B cell (primary cell): Measurements from ENCODE around the gene BEGAIN. TPM values are rescaled to one million over a fixed set of nuclear protein-coding genes. Genes with fewer than 3 reads are reported as not detected.

Source experiments
- ATAC-seq: fragments of 200-7000 bp; cut with Tn5 transposase; one replicate; pipeline ENCODE4 v1.10.0; 2021; ENCODE audit warnings: low read depth, mild to moderate bottlenecking, moderate number of reproducible peaks, moderate library complexity
- CTCF ChIA-PET: fragments of 350-600 bp; sonication (Branson Sonifier 250); formaldehyde crosslinking; loops from one replicate; lab custom pipeline; 2021; ENCODE audit warnings: antibody characterized with exemption, inconsistent platforms; lab: Charles Lee
- POLR2A ChIA-PET: fragments of 350-600 bp; sonication (Branson Sonifier 250); formaldehyde crosslinking; loops from one replicate; lab custom pipeline; 2021; ENCODE audit warnings: antibody characterized with exemption; lab: Charles Lee
- DNase-seq: peaks from one replicate; pipeline ENCODE4 v3.0.0; 2013
- H2AFZ ChIP-seq: 2 replicates; pipeline ENCODE4 v1.6.1; 2012; ENCODE audit warnings: mild to moderate bottlenecking, low read depth, low read length; ENCODE audit not compliant: insufficient read depth, poor library complexity, severe bottlenecking
- H3K27ac ChIP-seq, 2 donors: 1 replicate in 1 of 2; 2 replicates in 1 of 2; pipeline ENCODE4 v1.5.1; 2012 to 2013; ENCODE audit warnings: low read length in 2 of 2, mild to moderate bottlenecking in 2 of 2, moderate library complexity in 1 of 2
- H3K27me3 ChIP-seq, 4 experiments: fragments of 200-600 bp in 1 of 4; sonication (generic) in 1 of 4; replicated peaks in 1 of 4; 1 replicate in 2 of 4; 2 replicates in 2 of 4; pipeline versions ENCODE4 v1.6.1 to v1.7.0; 2013 to 2016; ENCODE audit warnings: low read length in 3 of 4, mild to moderate bottlenecking in 2 of 4, mixed read lengths in 1 of 4, moderate library complexity in 1 of 4; ENCODE audit not compliant: insufficient read depth in 4 of 4, control insufficient read depth in 3 of 4; ENCODE audit errors: control extremely low read depth in 1 of 4
- H3K36me3 ChIP-seq, 2 experiments: replicated peaks in 1 of 2; 1 replicate in 1 of 2; 2 replicates in 1 of 2; pipeline versions ENCODE4 v1.6.1 to v1.7.1; 2013; ENCODE audit warnings: low read length in 1 of 2; ENCODE audit not compliant: insufficient read depth in 2 of 2, control insufficient read depth in 1 of 2; ENCODE audit errors: control extremely low read depth in 1 of 2, extremely low read depth in 1 of 2
- H3K4me1 ChIP-seq, 2 donors: fragments of 200-600 bp in 1 of 2; sonication (generic) in 1 of 2; 1 replicate in 1 of 2; 2 replicates in 1 of 2; pipeline versions ENCODE4 v1.5.1 to v1.6.1; 2013 to 2017; ENCODE audit warnings: low read length in 2 of 2; ENCODE audit not compliant: control insufficient read depth in 2 of 2, insufficient read depth in 2 of 2
- H3K4me2 ChIP-seq: replicated peaks from 2 replicates; pipeline ENCODE3; 2012; ENCODE audit warnings: mild to moderate bottlenecking, low read depth, low read length; ENCODE audit not compliant: poor library complexity, severe bottlenecking
- H3K4me3 ChIP-seq, 5 experiments: fragments of 200-600 bp in 1 of 5; sonication (generic) in 1 of 5; 1 replicate in 3 of 5; 2 replicates in 2 of 5; pipeline versions ENCODE4 v1.5.1 to v1.7.0; 2011 to 2016; ENCODE audit warnings: low read length in 4 of 5, mild to moderate bottlenecking in 4 of 5, low read depth in 2 of 5, control low read depth in 1 of 5, moderate library complexity in 1 of 5; ENCODE audit not compliant: insufficient read depth in 1 of 5; ENCODE audit errors: control extremely low read depth in 1 of 5, extremely low read depth in 1 of 5
- H3K79me2 ChIP-seq: fragments of 200-600 bp; sonication (generic); one replicate; pipeline ENCODE4 v1.6.0; 2016; ENCODE audit warnings: low read length; ENCODE audit not compliant: control insufficient read depth, insufficient read depth
- H3K9ac ChIP-seq: fragments of 200-600 bp; sonication (generic); 2 replicates; pipeline ENCODE4 v1.6.1; 2017; ENCODE audit warnings: mild to moderate bottlenecking, low read length, moderate library complexity
- H3K9me3 ChIP-seq, 3 donors: one replicate each; pipeline versions ENCODE4 v1.6.1 to v1.7.1; 2013; ENCODE audit warnings: low read length in 2 of 3; ENCODE audit not compliant: control insufficient read depth in 2 of 3, insufficient read depth in 1 of 3; ENCODE audit errors: control extremely low read depth in 1 of 3
- H4K20me1 ChIP-seq: 2 replicates; pipeline ENCODE4 v1.6.0; 2012; ENCODE audit warnings: mild to moderate bottlenecking, low read length; ENCODE audit not compliant: insufficient read depth, control insufficient read depth, poor library complexity, severe bottlenecking
- H3K27ac Mint-ChIP-seq: one replicate; pipeline ENCODE4 v1.8.0; 2021; ENCODE audit warnings: mixed read lengths
- H3K27me3 Mint-ChIP-seq: one replicate; pipeline ENCODE4 v1.8.0; 2021; ENCODE audit warnings: mixed read lengths
- H3K4me1 Mint-ChIP-seq: one replicate; pipeline ENCODE4 v1.8.0; 2021; ENCODE audit warnings: mixed read lengths
- H3K4me3 Mint-ChIP-seq: one replicate; pipeline ENCODE4 v1.8.0; 2021; ENCODE audit warnings: mixed read lengths
- H3K9me3 Mint-ChIP-seq: one replicate; pipeline ENCODE4 v1.8.0; 2022; ENCODE audit warnings: mixed read lengths; ENCODE audit not compliant: insufficient read depth
- CTCF ChIP-seq: fragments of 200-600 bp; IDR thresholded peaks from one replicate; pipeline ENCODE4 v1.8.0; 2022; ENCODE audit warnings: antibody characterized with exemption, mild to moderate bottlenecking
- EZH2 ChIP-seq: IDR thresholded peaks from 2 replicates; pipeline ENCODE4 v1.6.1; 2012; ENCODE audit warnings: borderline replicate concordance, low read depth, mild to moderate bottlenecking, moderate library complexity, low read length; ENCODE audit not compliant: insufficient read depth, poor library complexity, severe bottlenecking
- WGBS: methylation state at CpG from one replicate; pipeline ENCODE4 v1.1.5; 2013; ENCODE audit warnings: missing lambda C conversion rate; ENCODE audit not compliant: insufficient coverage; 5-methylcytosine and 5-hydroxymethylcytosine counted together
- intact Hi-C: fragments of 100-400 bp; cut with micrococcal nuclease; formaldehyde crosslinking; loops from one replicate; pipeline ENCODE4 v1.10.0; 2022
- polyA plus RNA-seq: library from polyadenylated mRNA; depleted of rRNA; stranded (reverse); fragments of >200 nt; gene quantifications from 2 replicates; pipeline ENCODE4 v1.2.3, GENCODE V29; 2012
- total RNA-seq, 2 donors: library from RNA; stranded (reverse); fragments of 120-200 nt in 1 of 2; gene quantifications; 1 replicate in 1 of 2; 2 replicates in 1 of 2; pipeline versions ENCODE4 v1.2.3 to v1.2.4, GENCODE V29; 2013 to 2022

The BEGAIN gene
- total and polyA plus RNA-seq, 2 donors (not counting 1 experiment from before 2014, with no cell fraction given) = 4.9 TPM; not detected in 1

- POLR2A ChIA-PET = no interaction called here
Measured at GRCh38 chr14:100502622-100503220, 84.5 kb downstream of the BEGAIN start.

More at GRCh38 chr14:100502622-100503220, 84.5 kb downstream of the BEGAIN start:
- Mint-ChIP-seq H3K4me3 (no peak overlapping the region), H3K9me3 (peaks cover 10% of the 10 kb centered on the region), H3K27ac (no peak overlapping the region), H3K27me3 (no peaks in the 10 kb centered on the region), H3K4me1 (no peaks in the 10 kb centered on the region)
- WGBS = 95% methylated on average over 10 of the region's 10 CpGs
- Histone ChIP-seq H3K9me3 (peaks cover 6 to 9% (median 7%) of the 10 kb centered on the region in 3 donors), H4K20me1 (no peaks in the 10 kb centered on the region), H3K27me3 (no peaks in the 10 kb centered on the region), H3K4me3 (no peak overlapping the region), H3K27ac (no peak overlapping the region), H3K36me3 (no peaks in the 10 kb centered on the region), H2AFZ (no peak overlapping the region), H3K4me1 (no peaks in the 10 kb centered on the region), H3K9ac (no peak overlapping the region), H3K4me2 (no peak overlapping the region), H3K79me2 (no peaks in the 10 kb centered on the region)
- intact Hi-C loops = no loop called here
- CTCF ChIA-PET = interaction anchor here (0.9 kb wide), 1 partner anchor 13 kb away, joined by 3 read pairs; no protein-coding TSS in a partner anchor
- TF ChIP-seq CTCF = no peak
- no peak for TF ChIP-seq EZH2
- DNase-seq (no peak), ATAC-seq (no peak)
